KMS-11 (cell line): ENCODE results near the gene GIPC2.
"Not testable (repeated sequence)": the region's sequence is repeated elsewhere in the genome, so short reads cannot be mapped to it uniquely, and the experiment has no call there.

Experiments
- H2AFZ ChIP-seq: fragments of 200-600 bp; sonication (generic); 2 replicates; pipeline ENCODE4 v1.6.1; 2016; ENCODE audit warnings: antibody characterized with exemption, mixed run types, low read depth
- H3K27ac ChIP-seq: fragments of 200-600 bp; sonication (generic); 2 replicates; pipeline ENCODE4 v1.6.1; 2016; ENCODE audit warnings: mild to moderate bottlenecking, mixed run types
- H3K27me3 ChIP-seq: fragments of 200-600 bp; sonication (generic); 2 replicates; pipeline ENCODE4 v1.6.1; 2017; ENCODE audit warnings: mild to moderate bottlenecking, low read depth, mixed run types, moderate library complexity; ENCODE audit not compliant: insufficient read depth
- H3K36me3 ChIP-seq: fragments of 200-600 bp; sonication (generic); 2 replicates; pipeline ENCODE4 v1.6.1; 2017; ENCODE audit warnings: mild to moderate bottlenecking, mixed run types; ENCODE audit not compliant: insufficient read depth
- H3K4me1 ChIP-seq: fragments of 200-600 bp; sonication (generic); 2 replicates; pipeline ENCODE4 v1.6.1; 2016; ENCODE audit warnings: mild to moderate bottlenecking, low read depth, mixed run types; ENCODE audit not compliant: poor library complexity, severe bottlenecking
- H3K4me2 ChIP-seq: fragments of 200-600 bp; sonication (generic); 2 replicates; pipeline ENCODE4 v1.7.0; 2016; ENCODE audit warnings: mild to moderate bottlenecking, mixed run types
- H3K4me3 ChIP-seq: fragments of 200-600 bp; sonication (generic); IDR thresholded peaks from 2 replicates; pipeline ENCODE4 v1.6.1; 2017; ENCODE audit warnings: low read depth, low read length, mixed read lengths; ENCODE audit not compliant: insufficient read depth
- H3K79me2 ChIP-seq: fragments of 200-600 bp; sonication (generic); 2 replicates; pipeline ENCODE4 v1.6.1; 2016; ENCODE audit warnings: low read depth, mixed run types; ENCODE audit not compliant: insufficient read depth
- H3K9ac ChIP-seq: fragments of 200-600 bp; sonication (generic); 2 replicates; pipeline ENCODE4 v1.6.1; 2016; ENCODE audit warnings: mild to moderate bottlenecking, mixed run types
- H4K20me1 ChIP-seq: fragments of 200-600 bp; sonication (generic); 2 replicates; pipeline ENCODE4 v1.6.1; 2016; ENCODE audit warnings: mild to moderate bottlenecking, mixed run types; ENCODE audit not compliant: insufficient read depth
- TF ChIP-seq, protein P1 (sequence below): fragments of 200-600 bp; sonication (generic); conservative IDR thresholded peaks from 2 replicates; pipeline ENCODE4 v1.6.1; 2017; ENCODE audit warnings: low read depth, mild to moderate bottlenecking, antibody characterized with exemption, low read length, moderate library complexity, mixed read lengths

GIPC2 gene

DNA sequence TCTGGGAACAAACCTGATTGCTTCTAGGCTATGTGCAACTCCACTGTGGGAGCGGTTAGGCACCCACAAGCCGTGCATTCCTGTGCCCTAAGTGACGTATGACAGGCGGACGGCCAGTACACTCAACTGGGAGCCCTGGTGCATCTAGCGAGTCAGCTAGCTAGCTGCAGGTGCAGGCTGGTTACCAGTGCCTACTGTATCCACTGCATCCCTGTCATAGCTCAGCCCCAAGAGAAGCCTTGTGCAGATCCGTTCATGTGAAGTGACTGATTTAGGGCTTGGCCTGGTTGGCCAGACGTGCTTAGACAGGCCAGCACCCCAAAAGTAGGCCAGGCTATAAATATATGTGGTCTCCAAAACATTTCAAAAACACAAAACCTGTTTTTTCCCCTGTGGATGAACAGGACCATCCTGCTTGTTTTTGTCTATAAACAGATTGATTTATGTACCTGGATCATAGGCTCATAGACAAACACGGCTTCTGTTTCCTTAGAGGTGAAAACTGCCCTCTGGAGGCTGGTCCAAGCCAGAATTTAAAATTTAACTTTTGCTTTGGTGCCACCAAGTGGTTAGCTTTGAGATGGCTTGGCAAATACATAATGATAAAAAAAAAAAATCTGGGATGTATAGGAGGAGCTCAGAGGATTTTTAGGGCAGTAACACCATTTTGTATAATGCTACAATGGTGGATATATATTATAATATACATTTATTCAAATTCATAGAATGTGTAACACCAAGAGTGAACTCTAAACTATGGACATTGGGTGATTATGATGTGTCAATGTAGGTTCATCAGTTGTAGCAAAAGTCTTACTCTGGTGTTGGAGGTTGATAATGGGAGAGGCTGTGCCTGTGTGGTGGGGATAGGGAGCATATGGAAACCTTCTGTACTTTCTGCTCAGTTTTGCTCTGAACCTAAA, 68.5 kb downstream of the GIPC2 start:
- no peak overlapping the region for H3K4me3 ChIP-seq
- no peak overlapping the region for H3K4me2 ChIP-seq

DNA sequence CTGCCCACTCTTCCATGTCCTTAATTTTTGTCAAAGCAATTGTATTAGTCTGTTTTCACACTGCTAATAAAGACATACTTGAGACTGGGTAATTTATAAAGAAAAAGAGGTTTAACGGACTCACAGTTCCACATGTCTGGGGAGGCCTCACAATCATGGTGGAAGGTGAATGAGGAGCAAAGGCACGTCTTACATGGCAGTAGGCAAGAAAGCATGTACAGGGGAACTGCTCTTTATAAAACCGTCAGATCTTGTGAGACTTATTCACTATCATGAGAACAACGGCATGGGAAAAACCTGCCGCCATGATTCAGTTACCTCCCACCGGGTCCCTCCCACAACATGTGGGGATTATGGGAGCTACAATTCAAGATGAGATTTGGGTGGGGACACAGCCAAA, 74.7 kb downstream of the GIPC2 start:
- not testable (repeated sequence) for H3K9ac ChIP-seq, H3K36me3 ChIP-seq, H3K27me3 ChIP-seq, H3K79me2 ChIP-seq, H3K4me3 ChIP-seq, H4K20me1 ChIP-seq, H2AFZ ChIP-seq, H3K4me2 ChIP-seq, H3K27ac ChIP-seq, H3K4me1 ChIP-seq

More for the DNA sequence above, 68.5 kb downstream of the GIPC2 start:
- no peaks in the 10 kb centered on the region for H3K36me3 ChIP-seq
- TF ChIP-seq, protein P1, sequence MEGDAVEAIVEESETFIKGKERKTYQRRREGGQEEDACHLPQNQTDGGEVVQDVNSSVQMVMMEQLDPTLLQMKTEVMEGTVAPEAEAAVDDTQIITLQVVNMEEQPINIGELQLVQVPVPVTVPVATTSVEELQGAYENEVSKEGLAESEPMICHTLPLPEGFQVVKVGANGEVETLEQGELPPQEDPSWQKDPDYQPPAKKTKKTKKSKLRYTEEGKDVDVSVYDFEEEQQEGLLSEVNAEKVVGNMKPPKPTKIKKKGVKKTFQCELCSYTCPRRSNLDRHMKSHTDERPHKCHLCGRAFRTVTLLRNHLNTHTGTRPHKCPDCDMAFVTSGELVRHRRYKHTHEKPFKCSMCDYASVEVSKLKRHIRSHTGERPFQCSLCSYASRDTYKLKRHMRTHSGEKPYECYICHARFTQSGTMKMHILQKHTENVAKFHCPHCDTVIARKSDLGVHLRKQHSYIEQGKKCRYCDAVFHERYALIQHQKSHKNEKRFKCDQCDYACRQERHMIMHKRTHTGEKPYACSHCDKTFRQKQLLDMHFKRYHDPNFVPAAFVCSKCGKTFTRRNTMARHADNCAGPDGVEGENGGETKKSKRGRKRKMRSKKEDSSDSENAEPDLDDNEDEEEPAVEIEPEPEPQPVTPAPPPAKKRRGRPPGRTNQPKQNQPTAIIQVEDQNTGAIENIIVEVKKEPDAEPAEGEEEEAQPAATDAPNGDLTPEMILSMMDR, result peak; percentile 60
- no peak overlapping the region for H3K27ac ChIP-seq
- H2AFZ ChIP-seq, result 0 out of 2 replicates have a peak overlapping the region, but pooled peaks have one; percentile 23
- no peaks in the 10 kb centered on the region for H3K79me2 ChIP-seq
- no peaks in the 10 kb centered on the region for H4K20me1 ChIP-seq
- H3K9ac ChIP-seq, result no peak overlapping the region
- H3K27me3 ChIP-seq, result no peaks in the 10 kb centered on the region
- no peaks in the 10 kb centered on the region for H3K4me1 ChIP-seq

DNA sequence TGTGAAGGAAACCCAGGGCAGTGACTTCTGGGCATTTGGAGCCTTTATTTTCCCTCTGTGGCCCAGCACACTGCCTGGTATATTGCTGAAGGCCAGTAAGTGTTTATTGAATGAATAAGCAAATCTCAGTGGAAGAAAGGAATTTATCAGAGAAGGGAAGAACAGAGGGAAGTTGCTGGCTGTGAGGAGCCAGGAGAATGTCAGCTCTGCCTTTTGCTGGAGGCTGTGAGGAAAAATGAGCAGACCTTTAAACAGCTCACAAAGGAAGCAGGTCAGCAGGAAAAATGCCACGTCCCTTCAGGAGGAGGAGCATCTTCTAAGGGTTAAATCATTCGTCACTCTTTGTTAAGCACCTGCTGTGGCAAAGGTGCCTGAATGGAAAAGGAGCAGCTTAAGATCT, 75.9 kb downstream of the GIPC2 start:
- Histone ChIP-seq H3K4me1 (no peaks in the 10 kb centered on the region), H3K27ac (no peak overlapping the region), H3K4me2 (no peak overlapping the region), H3K79me2 (no peaks in the 10 kb centered on the region), H3K4me3 (no peak overlapping the region), H3K36me3 (no peaks in the 10 kb centered on the region), H3K27me3 (no peaks in the 10 kb centered on the region), H3K9ac (no peak overlapping the region), H2AFZ (no peak overlapping the region), H4K20me1 (no peaks in the 10 kb centered on the region)
- TF ChIP-seq, protein P1, result no peak

DNA sequence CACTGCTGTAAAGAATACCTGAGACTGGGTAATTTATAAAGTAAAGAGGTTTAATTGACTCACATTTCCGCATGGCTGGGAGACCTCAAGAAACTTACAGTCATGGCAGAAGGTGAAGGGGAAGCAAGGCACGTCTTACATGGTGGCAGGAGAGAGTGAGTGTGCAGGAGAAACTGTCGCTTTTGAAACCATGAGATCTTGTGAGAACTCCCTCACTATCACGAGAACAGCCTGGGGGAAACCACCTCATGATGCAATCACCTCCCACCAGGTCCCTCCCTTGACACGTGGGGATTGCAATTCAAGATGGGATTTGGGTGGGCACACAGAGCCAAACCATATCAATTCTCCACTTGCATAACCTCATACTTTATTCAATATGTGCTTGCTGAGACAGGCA, 76.6 kb downstream of the GIPC2 start:
- H3K4me2 ChIP-seq, result no peak overlapping the region
- H3K4me1 ChIP-seq, result no peaks in the 10 kb centered on the region
- no peaks in the 10 kb centered on the region for H3K36me3 ChIP-seq
- no peak overlapping the region for H2AFZ ChIP-seq
- H3K4me3 ChIP-seq, result no peak overlapping the region
- no peak overlapping the region for H3K9ac ChIP-seq
- no peak overlapping the region for H3K27ac ChIP-seq
- no peaks in the 10 kb centered on the region for H3K27me3 ChIP-seq
- H4K20me1 ChIP-seq, result no peaks in the 10 kb centered on the region
- TF ChIP-seq, protein P1, result no peak
- no peaks in the 10 kb centered on the region for H3K79me2 ChIP-seq

DNA sequence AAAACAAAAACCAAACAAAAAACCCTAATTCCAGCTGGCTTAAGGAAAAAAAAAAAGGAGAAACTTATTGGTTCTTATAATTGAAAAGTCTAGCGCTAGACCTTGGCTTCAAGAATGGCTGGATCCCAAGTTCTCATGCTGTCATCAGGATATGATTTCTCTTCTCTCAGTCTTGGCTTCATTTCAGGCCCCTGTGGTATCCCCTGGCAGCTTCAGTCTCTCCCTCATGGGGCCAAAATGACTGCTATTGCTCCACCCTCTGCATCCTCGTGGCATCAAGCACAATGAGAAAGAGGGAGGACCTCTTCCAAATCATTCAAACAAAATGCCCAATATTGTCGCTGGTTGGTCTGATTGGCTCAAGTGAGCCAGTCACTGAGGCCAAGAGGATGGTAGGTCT, 80.7 kb downstream of the GIPC2 start:
- H4K20me1 ChIP-seq, result no peaks in the 10 kb centered on the region
- H3K27me3 ChIP-seq, result no peaks in the 10 kb centered on the region
- no peak overlapping the region for H3K4me3 ChIP-seq

More for the DNA sequence above, 80.7 kb downstream of the GIPC2 start:
- H2AFZ ChIP-seq, result no peak overlapping the region
- H3K4me1 ChIP-seq, result no peaks in the 10 kb centered on the region
- TF ChIP-seq, protein P1, result no peak
- no peak overlapping the region for H3K9ac ChIP-seq
- H3K79me2 ChIP-seq, result no peaks in the 10 kb centered on the region
- no peak overlapping the region for H3K27ac ChIP-seq
- no peak overlapping the region for H3K4me2 ChIP-seq
- H3K36me3 ChIP-seq, result no peaks in the 10 kb centered on the region
